GM23248 (cell line): ENCODE data around the gene ALDH4A1.

Source experiments
- EZH2 ChIP-seq: fragments of 200-600 bp; sonication (generic); IDR thresholded peaks from 2 replicates; pipeline ENCODE4 v1.6.1; 2018; ENCODE audit warnings: antibody characterized with exemption, mild to moderate bottlenecking; ENCODE audit not compliant: insufficient read depth, poor library complexity, severe bottlenecking
- EZH2phosphoT487 ChIP-seq: fragments of 200-600 bp; sonication (generic); IDR thresholded peaks from 2 replicates; pipeline ENCODE4 v1.6.1; 2018; ENCODE audit warnings: antibody characterized with exemption, moderate library complexity, mild to moderate bottlenecking, low read depth; ENCODE audit not compliant: insufficient read depth

GRCh38 chr1:18861082-18861481 is 41.3 kb downstream of the ALDH4A1 start:
- TF ChIP-seq EZH2 (no peak), EZH2phosphoT487 (no peak)
